HTR-8/SVneo (cell line): ENCODE results near the gene FOXF1.

Experiments
- DNase-seq: peaks from one replicate; pipeline ENCODE4 v3.0.0; 2011; ENCODE audit warnings: low spot score, mixed read lengths; ENCODE audit not compliant: insufficient read length
- FAIRE-seq: peaks from 2 replicates; lab custom pipeline; 2011; peaks lifted over from hg19 to GRCh38; lab: Jason Lieb, UNC

FOXF1 gene

DNA sequence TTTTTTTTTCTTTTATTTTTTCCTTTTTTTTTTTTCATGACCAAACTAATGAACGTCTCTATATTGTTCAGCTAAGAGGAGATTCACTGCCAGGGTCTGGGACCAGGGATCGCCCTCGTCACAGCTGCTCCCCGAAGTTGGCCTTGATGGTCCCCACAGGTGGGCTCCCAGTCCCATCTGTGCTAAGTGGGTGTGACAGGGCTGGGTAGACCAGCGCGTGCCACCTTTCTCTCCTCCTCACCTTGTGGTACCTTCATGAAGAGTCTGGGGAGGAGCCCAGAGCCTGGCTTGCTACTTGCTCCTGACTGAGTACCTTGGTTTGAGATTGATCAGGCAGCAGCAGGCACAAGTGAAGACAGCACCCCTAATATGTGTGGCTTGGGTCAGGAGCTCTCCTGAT lies 6.5 kb upstream of the FOXF1 start:
- DNase-seq (no peak), FAIRE-seq (no peak)

DNA sequence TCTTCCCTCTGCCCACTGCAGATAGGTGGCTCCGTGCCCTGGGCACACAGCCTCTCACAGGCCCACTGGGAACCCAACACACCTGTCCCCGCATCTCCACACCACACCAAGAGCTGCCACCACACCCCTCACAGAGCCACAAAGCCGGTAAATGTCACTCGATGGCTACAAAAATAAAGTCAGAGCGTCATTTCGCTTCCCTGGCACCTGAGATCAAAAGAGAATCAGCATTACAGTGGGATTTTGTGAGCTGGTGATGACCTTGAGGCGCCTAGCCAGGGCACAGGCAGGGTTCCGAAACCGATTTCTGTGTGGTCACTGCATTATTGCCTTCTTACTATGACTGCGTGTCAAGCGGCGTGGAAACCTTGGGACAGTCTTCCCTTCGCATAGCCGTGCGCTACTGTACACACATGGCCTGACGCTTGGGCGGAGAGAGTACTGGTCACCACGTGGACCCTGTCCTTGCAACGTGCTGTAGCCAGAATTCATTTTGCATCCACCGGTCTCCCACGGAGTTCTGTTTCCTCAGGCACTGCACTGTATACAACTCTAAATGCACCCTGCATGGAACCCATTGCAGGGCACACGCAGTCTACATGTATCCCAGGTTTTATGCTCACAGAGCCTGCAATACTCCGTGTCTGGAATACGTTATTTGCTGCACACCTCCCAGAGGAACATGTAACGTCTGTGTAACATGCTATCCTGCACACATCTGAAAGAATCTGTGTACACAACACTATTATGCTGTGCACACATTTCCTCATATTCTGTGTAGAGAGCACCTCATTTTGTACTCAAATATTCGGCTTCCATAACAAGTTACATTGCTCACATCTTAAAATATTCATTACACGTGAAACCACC lies 5.8 kb upstream of the FOXF1 start:
- FAIRE-seq (peak; percentile 54), DNase-seq (no peak)

DNA sequence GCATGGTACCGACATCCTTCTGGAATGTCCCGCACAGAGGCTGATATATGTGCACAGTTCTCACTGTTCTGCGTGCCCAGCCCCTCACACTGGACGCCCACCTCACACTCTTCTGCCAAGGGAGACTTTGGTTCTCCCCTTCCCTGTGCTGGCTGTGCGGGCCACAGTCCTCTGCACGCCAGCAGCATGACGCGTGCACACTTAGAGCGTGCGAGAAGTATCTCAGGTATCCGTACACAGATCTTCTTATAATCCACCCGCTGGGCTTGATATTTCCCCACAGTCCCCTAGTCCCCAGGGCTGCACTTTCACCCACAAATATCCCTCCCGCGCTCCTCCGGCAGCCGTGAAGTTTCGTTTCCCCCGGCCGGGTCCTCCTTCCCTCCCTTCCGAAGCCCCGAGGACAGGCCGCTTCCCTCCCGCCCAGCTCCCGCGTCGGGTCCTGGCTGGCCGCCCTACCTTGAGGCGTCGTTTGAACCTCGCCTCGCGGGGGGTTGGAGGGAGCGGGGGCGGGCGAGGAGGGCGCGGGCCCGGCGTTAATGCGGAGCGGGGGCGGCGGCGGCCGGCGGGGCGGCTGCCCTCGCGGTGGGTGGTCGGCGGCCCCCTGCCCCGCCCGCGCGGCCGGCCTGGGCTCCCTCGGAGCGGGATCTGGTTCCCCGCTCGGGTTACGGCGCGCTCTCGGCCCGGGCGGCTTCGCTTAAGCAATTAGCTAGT lies 5.0 kb upstream of the FOXF1 start:
- FAIRE-seq = no peak

DNA sequence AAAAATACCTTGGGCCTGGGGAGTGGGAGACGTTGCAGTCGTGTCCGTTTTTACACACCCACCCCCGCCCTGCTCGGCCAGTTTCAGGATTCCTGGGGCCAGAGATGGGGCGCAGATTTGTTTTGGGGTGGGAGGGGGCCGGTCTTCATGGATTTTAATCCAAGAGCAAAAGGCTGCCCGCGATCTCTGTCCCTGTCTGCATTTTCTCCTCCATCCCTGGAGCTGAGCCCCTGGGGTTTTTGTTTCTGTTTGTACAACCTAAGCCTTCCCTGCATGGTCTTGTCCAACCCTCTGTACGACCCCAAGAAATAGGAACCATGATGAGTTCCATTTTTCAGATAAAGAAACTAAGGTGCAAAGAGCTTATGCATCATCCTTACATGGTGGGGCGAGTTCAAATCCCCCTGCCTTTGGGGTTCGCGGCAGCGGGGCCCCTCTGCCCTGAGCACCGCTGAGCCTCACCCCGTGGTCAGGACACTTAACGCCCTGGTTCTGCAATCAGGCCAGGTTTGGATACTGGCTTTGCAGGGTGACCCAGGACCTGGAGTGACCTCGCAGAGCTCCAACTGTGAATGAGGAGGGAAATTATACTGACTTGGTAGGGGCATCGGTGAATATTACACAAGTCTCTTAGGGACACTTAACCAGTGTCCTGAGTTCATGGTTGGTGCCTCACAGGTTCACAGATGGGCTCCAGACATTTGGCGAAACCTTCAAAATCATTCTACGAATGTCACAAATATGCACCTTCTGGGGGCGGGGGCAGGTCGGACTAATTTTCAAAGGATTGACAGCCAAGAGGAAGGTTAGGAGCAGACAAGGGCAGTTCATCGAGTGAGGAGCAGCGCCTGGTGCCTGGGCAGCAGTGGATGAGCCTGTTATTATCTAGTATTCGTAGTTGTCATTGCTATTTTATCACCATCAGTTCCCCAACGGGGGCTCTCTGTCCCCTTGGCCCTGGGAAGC lies 4.1 kb upstream of the FOXF1 start:
- no peak for FAIRE-seq
- DNase-seq = no peak

More for the DNA sequence above, 5.0 kb upstream of the FOXF1 start:
- DNase-seq = no peak

DNA sequence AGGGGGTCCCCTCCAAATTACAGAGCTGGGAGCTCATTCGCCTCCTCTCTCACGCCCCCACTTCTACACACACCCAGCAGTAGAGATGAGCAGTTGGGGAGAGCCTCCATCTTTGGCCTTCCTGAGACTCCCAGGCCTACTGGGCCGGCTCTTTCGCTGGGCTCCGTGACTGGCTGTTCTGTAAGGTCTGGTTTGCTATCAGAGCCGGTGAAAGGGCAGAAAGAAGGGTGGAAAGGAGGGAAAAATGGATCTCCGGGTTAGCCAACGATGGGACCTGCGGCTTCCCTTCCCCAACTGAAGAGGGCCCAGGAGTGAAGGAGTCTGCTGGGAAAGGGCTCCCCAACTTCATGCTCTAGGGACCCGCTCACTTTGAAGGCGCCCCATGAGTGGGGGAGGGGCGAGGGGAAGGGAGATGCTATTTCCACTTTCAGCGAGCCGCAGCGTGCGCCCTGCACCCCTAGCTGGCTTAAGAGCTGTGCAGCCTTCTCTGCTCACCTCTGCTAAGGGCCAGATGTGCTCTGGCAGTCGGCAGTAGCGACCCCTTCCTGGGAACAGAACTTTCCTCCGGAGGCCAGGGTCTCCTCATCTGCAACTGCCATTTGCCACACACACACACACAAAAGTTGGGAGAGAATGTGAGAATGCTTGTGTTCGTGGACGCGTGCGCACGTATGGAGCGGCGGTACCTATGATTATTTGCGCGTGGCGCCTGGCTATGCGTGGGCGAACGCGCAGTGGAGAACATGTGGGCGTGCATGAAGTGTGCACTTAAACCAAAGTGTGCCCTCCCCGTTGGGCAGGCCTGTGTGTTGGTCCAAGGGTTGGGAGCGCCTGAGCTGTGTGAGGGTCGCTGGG lies 2.9 kb upstream of the FOXF1 start:
- FAIRE-seq (no peak), DNase-seq (no peak)

- DNase-seq (no peak), FAIRE-seq (peak; percentile 42)
Measured at GRCh38 chr16:86508028-86508946, 2.0 kb upstream of the FOXF1 start.

DNA sequence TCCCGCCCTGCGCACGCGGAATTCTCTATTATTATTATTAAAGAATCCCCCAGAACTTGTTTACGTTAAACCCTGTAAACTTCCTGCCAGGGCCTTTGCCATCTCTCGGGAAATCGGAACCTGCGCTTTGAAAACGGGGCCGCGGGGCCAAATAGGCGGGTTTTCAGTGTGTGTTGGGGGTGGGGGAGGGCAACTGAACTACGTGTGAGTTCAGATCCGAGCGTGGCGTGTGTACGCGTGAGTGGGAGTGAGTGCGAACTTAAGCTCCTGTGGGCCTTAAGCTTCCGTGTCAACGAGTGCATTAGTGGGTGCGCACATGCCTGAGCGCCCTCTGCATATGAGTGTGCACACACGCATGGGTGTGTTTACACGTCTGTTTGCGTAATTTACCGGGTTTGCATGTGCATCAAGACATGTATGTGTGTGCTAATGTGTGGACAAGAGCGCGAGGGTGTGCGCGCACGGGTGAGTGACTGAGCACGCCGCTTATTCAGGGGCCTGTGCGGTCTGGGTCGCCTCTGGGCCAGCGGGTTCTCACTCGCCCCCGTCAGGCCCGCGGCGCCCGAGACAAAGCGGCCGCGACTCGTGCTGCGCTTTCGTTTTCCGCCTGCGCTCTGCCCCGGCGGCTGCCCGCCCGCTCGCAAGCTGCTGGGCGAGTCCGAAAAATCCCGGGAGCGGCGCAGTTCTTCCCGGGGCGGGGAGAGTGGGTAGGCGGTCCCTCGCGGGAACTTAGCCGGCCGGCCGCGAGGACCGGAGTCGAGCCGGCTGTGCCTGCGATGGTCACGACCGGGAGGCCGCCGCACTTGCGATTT lies 1.2 kb upstream of the FOXF1 start:
- peak; percentile 57 for FAIRE-seq
- DNase-seq = peak; percentile 37

GRCh38 chr16:86509759-86510464 lies 415 bp upstream of the FOXF1 start:
- DNase-seq (peak; percentile 53), FAIRE-seq (peak; percentile 54)

DNA sequence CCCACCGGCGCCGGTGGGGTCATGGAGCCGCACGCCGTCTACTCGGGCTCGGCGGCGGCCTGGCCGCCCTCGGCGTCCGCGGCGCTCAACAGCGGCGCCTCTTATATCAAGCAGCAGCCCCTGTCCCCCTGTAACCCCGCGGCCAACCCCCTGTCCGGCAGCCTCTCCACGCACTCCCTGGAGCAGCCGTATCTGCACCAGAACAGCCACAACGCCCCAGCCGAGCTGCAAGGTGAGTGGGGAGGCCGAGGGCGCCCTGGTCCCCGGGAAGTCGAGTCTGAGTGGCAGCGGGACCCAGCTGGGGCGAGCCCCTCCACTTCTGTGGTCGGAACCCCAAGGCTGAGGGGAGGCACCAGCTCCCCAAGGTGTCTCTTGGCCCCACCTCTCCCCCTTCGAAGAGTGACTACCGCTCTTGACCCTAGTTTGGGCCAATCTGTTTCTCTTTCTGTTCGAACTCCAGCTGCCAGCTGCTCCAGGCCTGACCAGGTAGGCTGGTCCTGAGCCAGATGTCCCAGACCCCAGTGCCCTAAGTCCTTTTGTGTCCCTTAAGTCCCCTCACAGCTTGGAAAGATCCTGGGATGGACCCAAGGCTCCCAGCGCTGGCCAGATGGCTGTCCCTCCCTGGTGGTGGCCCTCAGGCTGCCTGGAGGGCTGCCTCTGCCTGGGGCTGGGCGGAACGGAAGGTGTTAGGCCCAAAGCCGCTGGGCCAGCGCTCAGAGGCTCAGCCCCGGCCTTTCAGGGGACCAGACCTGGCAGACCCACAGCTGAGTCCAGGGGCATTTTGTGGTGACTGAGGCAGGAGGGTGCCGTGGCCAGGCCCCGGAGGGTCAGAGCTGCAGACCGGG lies 1.2 kb downstream of the FOXF1 start:
- DNase-seq (no peak), FAIRE-seq (no peak)

- DNase-seq (no peak), FAIRE-seq (no peak)
Measured at GRCh38 chr16:86512301-86512859, 2.1 kb downstream of the FOXF1 start.

DNA sequence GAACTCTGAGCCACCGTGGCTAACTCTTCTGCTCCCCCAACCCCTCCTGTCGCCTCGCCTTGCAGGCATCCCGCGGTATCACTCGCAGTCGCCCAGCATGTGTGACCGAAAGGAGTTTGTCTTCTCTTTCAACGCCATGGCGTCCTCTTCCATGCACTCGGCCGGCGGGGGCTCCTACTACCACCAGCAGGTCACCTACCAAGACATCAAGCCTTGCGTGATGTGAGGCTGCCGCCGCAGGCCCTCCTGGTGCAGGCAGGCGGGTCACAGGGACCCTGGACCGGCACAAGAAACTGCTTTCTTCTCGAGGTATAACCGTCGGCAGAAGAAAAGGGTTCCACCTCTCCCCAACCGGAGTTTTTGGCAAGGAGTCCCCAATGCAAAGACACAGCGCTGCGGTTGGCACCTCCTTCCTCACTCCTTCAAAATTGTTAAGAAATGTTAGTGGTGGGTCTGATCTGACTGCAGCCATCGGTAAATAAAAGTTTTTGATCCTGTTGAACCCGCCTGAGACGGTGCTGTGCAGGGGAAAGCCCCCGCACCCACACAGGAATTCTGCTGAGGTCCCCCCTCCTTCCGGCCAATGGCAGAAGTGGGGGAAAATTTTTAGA lies 2.6 kb downstream of the FOXF1 start:
- DNase-seq (no peak), FAIRE-seq (no peak)

- no peak for FAIRE-seq
- no peak for DNase-seq
Measured at GRCh38 chr16:86513471-86514277, 3.3 kb downstream of the FOXF1 start.

DNA sequence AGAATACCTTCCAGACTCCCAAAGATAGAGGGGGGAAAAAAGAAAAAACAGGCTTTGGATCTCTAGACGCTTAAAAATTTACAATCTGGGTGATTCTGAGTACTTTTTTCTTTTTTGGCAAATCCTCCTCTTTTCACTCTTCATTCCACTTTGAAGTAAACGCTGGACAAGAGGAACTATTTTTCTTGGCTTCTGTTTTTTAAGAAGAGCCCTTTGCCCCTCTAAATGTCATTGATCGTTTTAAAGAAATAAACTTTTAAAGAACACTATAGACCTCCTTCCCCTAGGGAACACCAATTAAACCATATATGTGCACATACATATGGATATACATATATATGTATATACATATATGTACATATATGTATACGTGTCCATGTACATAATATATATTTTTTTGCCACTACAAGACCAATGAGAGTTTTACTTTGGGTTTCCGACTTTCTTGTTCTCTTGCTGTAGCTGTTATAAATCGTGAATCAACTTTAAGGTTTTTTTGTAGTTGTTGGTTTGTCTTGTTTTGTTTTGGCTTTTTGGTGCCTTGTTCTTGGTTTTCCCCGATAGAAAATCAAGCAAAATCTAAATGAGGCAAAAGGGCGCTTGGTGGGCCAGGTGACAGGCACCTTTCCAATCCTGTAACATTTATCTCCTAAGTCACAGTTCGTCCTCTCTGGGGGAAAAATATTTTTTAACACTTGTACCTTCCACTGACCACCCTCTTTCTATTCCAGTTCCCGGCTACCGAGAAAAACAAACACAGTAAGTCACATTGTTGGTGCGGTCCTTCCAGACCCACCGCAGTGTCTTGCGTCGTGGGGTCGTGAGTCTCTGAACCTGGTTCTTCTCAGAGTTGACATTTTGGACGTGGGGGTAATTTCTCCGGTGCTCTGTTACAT lies 4.4 kb downstream of the FOXF1 start:
- DNase-seq = no peak
- no peak for FAIRE-seq

DNA sequence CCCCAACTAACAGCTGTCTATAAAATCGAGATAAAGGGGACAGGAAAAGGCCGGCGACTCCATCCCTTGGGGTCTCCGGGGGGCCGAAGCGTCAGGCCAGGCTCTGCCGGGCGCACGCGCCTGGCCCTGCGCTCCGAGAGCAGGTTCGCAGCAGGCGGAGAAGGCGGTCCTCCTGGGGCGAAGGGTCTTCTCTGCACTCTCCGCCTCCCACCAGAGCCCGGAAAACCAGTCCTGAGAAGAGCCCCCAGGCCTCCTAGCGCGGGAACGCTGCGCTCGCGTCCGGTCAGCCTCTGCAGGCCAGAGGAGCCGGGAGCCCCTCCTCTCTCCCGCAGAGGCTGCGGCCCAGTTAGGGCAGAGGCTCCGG lies 5.1 kb downstream of the FOXF1 start:
- DNase-seq = no peak
- no peak for FAIRE-seq
